GM18511 (cell line): ENCODE data around the gene XIRP1.
"Not testable (repeated sequence)": the region's sequence is repeated elsewhere in the genome, so short reads cannot be mapped to it uniquely, and the experiment has no call there.

ENCODE experiments used
- ATAC-seq: cut with Tn5 transposase; IDR thresholded peaks from one replicate; pipeline ENCODE4 v1.9.1; 2021; ENCODE audit warnings: mild to moderate bottlenecking, moderate library complexity; ENCODE audit not compliant: unreplicated experiment

Gene XIRP1

GRCh38 chr3:39171860-39172259 is 20.5 kb downstream of the XIRP1 start:
- ATAC-seq: no peak

- ATAC-seq: not testable (repeated sequence)
Measured at GRCh38 chr3:39170877-39171276, 21.5 kb downstream of the XIRP1 start.

- ATAC-seq: no peak
Measured at GRCh38 chr3:39170461-39170860, 21.9 kb downstream of the XIRP1 start.

GRCh38 chr3:39169712-39170111 is 22.7 kb downstream of the XIRP1 start:
- ATAC-seq: no peak

GRCh38 chr3:39168156-39168780 is 24.1 kb downstream of the XIRP1 start:
- no peak for ATAC-seq

GRCh38 chr3:39166932-39167532 is 25.4 kb downstream of the XIRP1 start:
- no peak for ATAC-seq

- no peak for ATAC-seq
Measured at GRCh38 chr3:39166134-39166710, 26.2 kb downstream of the XIRP1 start.

GRCh38 chr3:39165518-39165917 is 26.9 kb downstream of the XIRP1 start:
- no peak for ATAC-seq

GRCh38 chr3:39164414-39164813 is 28.0 kb downstream of the XIRP1 start:
- ATAC-seq: no peak

- no peak for ATAC-seq
Measured at GRCh38 chr3:39158148-39158715, 34.2 kb downstream of the XIRP1 start.

- ATAC-seq: no peak
Measured at GRCh38 chr3:39157359-39157758, 35.0 kb downstream of the XIRP1 start.

- no peak for ATAC-seq
Measured at GRCh38 chr3:39156421-39156820, 36.0 kb downstream of the XIRP1 start.

- ATAC-seq: no peak
Measured at GRCh38 chr3:39154280-39155021, 37.9 kb downstream of the XIRP1 start.

GRCh38 chr3:39153977-39154279 is 38.5 kb downstream of the XIRP1 start:
- ATAC-seq: no peak

GRCh38 chr3:39150803-39151631 is 41.4 kb downstream of the XIRP1 start:
- no peak for ATAC-seq

GRCh38 chr3:39150148-39150802 is 42.1 kb downstream of the XIRP1 start:
- ATAC-seq: no peak

- no peak for ATAC-seq
Measured at GRCh38 chr3:39149498-39150147, 42.8 kb downstream of the XIRP1 start.

- no peak for ATAC-seq
Measured at GRCh38 chr3:39149059-39149455, 43.3 kb downstream of the XIRP1 start.

GRCh38 chr3:39148435-39149058 is 43.8 kb downstream of the XIRP1 start:
- ATAC-seq: no peak
